ENCODE results near the gene RAB27A. TPM values are rescaled to one million over a fixed set of nuclear protein-coding genes. Genes with fewer than 3 reads are reported as not detected.

RAB27A gene
- total and polyA plus RNA-seq, 2 of the 13 experiments (the other 11 are each of a cell fraction or from before 2014, with no cell fraction given) = 3.4 to 8.1 TPM

GRCh38 chr15:55283379-55284147 is 6.0 kb downstream of the RAB27A start:
- ATAC-seq (no peak), FAIRE-seq (no peak), DNase-seq (ENCODE audit: low spot score) (no peak)
- 98% methylated on average over 6 of the region's 6 CpGs for WGBS (ENCODE audit: low lambda C conversion rate)
- Histone ChIP-seq H3K4me3 (replicated peaks in 1 of 3; ENCODE audit: insufficient read depth in 1 of 3, low read depth in 2 of 3, low read length in 3 of 3) (no peak overlapping the region), H2AFZ (ENCODE audit: low read length) (no peak overlapping the region), H3K9me3 (ENCODE audit: low read length) (no peaks in the 10 kb centered on the region), H3K4me2 (ENCODE audit: low read depth, low read length) (no peak overlapping the region), H3K36me3 (replicated peaks in 1 of 2; ENCODE audit: control insufficient read depth in 1 of 2, insufficient read depth in 2 of 2, low read length in 2 of 2) (no peaks in the 10 kb centered on the region), H3K79me2 (ENCODE audit: insufficient read depth, low read length) (no peaks in the 10 kb centered on the region), H3K27me3 (ENCODE audit: control insufficient read depth in 1 of 2, insufficient read depth in 2 of 2, low read length in 2 of 2) (no peaks in the 10 kb centered on the region), H3K9ac (ENCODE audit: insufficient read depth, low read depth, low read length) (no peak overlapping the region), H3K27ac (ENCODE audit: extremely low read length, insufficient read depth, low read length) (no peak overlapping the region), H4K20me1 (ENCODE audit: insufficient read depth, low read length) (no peaks in the 10 kb centered on the region), H3K4me1 (ENCODE audit: insufficient read depth, low read length) (peaks cover 16% of the 10 kb centered on the region)
- in situ Hi-C loops (cut with HindIII; ENCODE audit: extremely low pct_ligation_motif_present, low pct_unique_long_range_greater_than_20kb) = no loop called here
- intact Hi-C loops (cut with micrococcal nuclease; ENCODE audit: unreplicated experiment) = no loop called here
- no peak for TF ChIP-seq ZNF569 (CRISPR knock-in tag; IDR thresholded peaks at IDR 0.05; ENCODE audit: borderline replicate concordance)
- TF ChIP-seq SNAI1 (CRISPR knock-in tag; IDR thresholded peaks at IDR 0.05; ENCODE audit: borderline replicate concordance) = no peak
- no peak for TF ChIP-seq ZNF234 (CRISPR knock-in tag; conservative IDR thresholded peaks at IDR 0.05)
- TF ChIP-seq KLF12 (CRISPR knock-in tag; IDR thresholded peaks at IDR 0.05; ENCODE audit: borderline replicate concordance) = no peak
- TF ChIP-seq ZKSCAN1 (IDR thresholded peaks at IDR 0.05; ENCODE audit: low read length) = no peak
- no peak for TF ChIP-seq BRF2 (CRISPR knock-in tag; IDR thresholded peaks at IDR 0.05)
- no peak for TF ChIP-seq ZNF678 (CRISPR knock-in tag; IDR thresholded peaks at IDR 0.05)
- no peak for TF ChIP-seq SOX5 (CRISPR knock-in tag; IDR thresholded peaks at IDR 0.05; ENCODE audit: borderline replicate concordance)
- TF ChIP-seq DR1 (CRISPR knock-in tag; IDR thresholded peaks at IDR 0.05) = no peak
- TF ChIP-seq ZNF839 (CRISPR knock-in tag; IDR thresholded peaks at IDR 0.05; ENCODE audit: borderline replicate concordance) = no peak
- TF ChIP-seq MEIS2 (CRISPR knock-in tag; IDR thresholded peaks at IDR 0.05) = no peak
- TF ChIP-seq, protein P1, sequence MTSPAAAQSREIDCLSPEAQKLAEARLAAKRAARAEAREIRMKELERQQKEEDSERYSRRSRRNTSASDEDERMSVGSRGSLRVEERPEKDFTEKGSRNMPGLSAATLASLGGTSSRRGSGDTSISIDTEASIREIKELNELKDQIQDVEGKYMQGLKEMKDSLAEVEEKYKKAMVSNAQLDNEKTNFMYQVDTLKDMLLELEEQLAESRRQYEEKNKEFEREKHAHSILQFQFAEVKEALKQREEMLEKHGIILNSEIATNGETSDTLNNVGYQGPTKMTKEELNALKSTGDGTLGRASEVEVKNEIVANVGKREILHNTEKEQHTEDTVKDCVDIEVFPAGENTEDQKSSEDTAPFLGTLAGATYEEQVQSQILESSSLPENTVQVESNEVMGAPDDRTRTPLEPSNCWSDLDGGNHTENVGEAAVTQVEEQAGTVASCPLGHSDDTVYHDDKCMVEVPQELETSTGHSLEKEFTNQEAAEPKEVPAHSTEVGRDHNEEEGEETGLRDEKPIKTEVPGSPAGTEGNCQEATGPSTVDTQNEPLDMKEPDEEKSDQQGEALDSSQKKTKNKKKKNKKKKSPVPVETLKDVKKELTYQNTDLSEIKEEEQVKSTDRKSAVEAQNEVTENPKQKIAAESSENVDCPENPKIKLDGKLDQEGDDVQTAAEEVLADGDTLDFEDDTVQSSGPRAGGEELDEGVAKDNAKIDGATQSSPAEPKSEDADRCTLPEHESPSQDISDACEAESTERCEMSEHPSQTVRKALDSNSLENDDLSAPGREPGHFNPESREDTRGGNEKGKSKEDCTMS (CRISPR knock-in tag; conservative IDR thresholded peaks at IDR 0.05) = no peak
- no peak for TF ChIP-seq ZNF780A (CRISPR knock-in tag; IDR thresholded peaks at IDR 0.05)
- TF ChIP-seq ZMYM3 (CRISPR knock-in tag; IDR thresholded peaks at IDR 0.05) = no peak
- TF ChIP-seq HDAC1 (CRISPR knock-in tag; IDR thresholded peaks at IDR 0.05) = no peak
- ChIA-PET CTCF (ENCODE audit: low intra/inter-chr PET ratio, low total read pairs) (no interaction called here), POLR2A (no interaction called here)
- BruUV-seq (replicated peaks) = no TSS peak
